NCI-H1105 (cell line): Measurements from ENCODE around the gene C1orf116.

Experiments
- DNase-seq: peaks from one replicate; lab custom pipeline; 2025; lab: John Stamatoyannopoulos, UW

C1orf116 gene

DNA sequence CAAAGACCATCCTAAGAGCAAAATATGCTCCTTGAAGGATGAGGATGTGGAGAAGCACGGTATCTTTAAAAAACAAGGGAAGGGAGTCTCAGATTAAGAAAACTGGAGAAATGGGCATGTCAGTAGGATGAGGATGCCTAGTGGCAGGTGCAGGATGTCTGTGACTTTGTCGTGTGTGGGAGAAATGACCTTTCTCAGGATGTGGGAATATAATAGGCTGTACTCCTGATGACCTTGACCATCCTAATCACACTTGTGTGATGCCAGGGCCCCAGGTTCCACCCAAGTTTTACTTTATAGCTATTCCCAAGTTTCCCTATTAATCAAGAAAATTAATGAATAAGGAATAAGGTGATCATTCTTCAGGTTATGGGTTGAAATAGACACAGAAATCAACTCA, 12.9 kb downstream of the C1orf116 start:
- no peak for DNase-seq

- no peak for DNase-seq
Measured at GRCh38 chr1:207019161-207019560, 13.4 kb downstream of the C1orf116 start.

- DNase-seq: no peak
Measured at GRCh38 chr1:207018707-207019106, 13.8 kb downstream of the C1orf116 start.

DNA sequence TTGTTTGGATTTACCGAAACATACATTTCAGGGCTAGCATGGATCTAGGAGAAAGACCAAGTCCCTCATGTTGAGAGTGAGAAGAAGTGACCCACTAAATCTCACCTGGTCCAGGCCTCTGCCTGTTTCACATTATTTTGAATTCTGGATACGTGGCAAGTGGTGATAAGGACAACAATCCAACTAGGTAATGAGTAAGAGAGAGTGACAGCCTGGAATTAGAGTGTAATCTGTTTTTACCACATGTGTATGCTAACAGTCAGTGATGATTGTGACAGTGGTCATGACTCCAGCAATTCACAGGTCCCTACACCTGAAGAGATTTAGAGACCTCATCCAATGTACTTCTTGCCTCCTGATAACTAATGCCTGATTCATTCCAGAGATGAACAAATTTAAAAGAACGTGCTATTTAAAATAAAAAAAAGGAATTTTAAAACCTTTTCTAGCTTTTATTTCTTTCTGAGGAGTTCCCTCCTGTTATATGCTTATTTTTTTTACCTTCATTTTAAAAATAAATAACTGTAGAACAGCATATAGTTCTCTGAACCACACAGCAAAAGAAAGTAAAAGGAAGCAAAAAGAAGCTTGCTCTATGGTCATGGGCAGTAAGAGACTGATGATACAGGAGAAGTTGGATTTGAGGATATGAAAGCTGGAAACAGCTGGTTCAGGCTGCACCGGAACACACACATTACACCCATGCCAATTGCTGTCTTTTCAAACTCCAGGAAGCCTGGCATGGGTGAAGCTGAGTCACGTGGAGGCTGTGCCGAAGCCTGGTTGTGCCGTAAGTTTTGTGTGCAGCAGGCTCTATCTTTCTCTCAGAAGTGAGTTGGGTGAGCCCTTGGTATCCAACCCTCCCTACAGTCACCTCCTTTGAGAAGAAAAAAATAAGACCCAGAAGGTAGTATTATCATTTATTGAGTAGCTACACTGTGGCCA, 14.7 kb downstream of the C1orf116 start:
- no peak for DNase-seq

DNA sequence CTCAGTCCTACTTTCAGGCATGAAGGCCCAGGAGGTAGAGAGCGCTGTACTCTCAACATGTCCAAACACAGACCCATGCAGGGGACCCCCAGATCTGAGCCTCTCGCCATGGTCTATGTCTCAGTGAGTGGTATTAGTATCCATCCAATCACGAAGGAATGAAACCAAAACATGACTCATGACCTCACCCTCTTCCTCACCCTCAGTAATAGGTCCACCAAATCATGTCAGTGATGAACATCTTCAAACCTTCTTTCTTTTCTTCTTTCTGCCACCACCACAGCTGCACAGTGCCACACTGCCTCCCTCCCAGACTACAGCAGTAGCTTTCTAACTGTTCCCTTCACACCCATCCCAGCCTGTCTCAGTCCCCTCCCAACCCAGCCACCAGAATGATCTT, 16.8 kb downstream of the C1orf116 start:
- DNase-seq: no peak

DNA sequence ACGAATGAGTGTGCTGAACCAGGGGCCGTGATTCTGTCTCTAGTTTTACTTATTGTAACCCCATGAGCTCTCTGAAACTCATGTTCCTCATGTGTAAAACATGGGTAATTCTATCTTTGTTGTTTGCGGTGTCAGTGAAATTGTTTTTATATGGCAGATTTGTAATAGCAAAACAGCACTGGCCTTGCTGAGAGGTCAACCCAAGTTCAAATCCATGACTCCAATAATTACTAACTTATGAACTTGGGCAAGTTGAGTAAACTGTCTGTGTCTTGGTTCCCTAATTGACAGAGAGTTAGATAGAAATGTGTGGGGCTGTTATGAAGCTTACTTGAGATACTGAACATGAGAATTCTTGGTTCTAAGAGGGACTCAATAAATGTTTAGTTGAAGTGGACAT, 17.8 kb downstream of the C1orf116 start:
- no peak for DNase-seq

- no peak for DNase-seq
Measured at GRCh38 chr1:207013321-207014085, 19.1 kb downstream of the C1orf116 start.

DNA sequence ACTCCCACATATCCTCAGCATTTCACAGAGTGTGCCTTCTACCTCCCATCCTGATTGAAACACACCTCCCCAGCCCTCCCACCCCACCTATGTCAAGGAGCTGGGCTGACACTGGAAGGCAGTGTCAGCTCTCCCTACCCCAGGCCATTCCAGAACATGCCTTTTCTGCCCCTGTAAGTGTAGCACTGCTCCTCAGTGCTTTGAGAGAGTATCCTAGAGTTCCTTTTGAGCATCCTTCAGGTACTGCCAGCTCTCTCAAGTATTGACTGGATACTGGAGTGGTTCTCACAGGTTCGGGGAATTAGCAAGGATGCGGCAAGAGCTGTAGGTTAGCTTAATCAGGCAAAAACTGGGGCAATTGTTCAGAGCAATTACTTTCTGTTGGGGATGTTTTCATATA, 21.8 kb downstream of the C1orf116 start:
- DNase-seq: no peak

- DNase-seq: no peak
Measured at GRCh38 chr1:207009945-207010344, 22.6 kb downstream of the C1orf116 start.

GRCh38 chr1:207009182-207009850, 23.2 kb downstream of the C1orf116 start:
- DNase-seq: no peak

DNA sequence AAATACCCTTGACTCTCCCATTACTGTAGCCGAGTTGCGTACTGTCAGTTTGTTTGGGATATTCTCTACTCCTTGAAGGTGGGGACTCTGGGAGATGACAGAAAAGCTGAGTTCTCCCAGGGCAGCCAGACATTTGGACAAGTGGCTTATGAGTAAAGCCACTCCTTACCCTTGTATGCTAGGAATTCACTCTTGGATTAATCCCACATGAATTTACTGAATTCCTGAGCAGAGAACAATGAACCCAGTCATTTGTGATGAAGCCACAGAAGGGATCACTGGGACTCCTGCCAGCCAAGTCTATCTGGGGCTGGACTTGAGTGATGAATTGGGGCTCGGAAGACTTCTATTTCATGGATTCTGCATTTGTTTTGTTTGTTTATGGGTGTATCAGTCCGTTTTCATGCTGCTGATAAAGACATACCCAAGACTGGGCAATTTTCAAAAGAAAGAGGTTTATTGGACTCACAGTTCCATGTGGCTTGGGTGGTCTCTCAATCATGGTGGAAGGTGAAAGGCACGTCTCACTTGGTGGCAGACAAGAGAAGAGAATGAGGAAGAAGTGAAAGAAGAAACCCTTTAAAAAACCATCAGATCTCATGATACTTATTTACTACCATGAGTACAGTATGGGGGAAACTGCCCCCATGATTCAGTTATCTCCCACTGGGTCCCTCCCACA, 25.1 kb downstream of the C1orf116 start:
- DNase-seq: no peak

- DNase-seq: no peak
Measured at GRCh38 chr1:207006914-207007313, 25.6 kb downstream of the C1orf116 start.

DNA sequence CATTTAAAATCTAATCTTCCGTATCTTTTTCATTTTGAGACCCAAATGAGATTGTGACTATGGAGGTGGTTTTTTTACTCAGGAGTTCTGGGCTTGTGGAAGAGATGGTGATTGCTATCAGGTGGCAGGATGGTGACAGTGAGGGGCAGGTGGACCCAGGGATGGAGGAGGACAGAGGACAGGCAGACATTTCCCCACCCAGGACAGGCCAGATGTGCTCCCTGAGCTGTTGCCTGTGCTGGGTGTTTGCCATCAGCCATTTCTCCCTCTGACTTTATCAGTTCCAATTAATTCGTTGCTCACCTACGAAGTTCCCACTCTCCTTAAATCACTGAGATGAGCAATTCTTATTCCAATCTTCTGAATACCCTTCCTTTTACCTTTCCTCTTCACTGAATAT, 26.5 kb downstream of the C1orf116 start:
- DNase-seq: no peak

- peak; percentile 39 for DNase-seq
Measured at GRCh38 chr1:207004931-207005830, 27.4 kb downstream of the C1orf116 start.

DNA sequence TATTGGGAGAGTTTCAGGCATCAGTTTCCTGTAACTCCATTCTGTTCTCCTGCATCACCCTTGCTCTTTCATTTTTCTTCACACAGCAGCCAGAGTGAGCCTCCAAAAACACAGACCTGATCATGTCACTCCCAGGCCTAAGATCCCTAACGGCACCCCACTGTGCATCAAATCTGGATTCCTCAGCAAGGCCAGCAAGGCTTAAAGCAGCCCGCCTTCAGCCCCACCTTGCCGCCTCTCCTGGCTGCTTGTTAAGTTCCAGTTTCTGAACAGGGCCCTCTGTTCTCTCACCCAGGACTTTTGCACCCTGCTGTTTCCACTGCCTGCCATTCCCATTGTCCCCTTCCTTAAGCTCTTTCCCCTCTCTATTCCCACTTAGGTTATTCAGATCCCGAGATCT, 29.3 kb downstream of the C1orf116 start:
- no peak for DNase-seq

GRCh38 chr1:207002724-207003146, 29.8 kb downstream of the C1orf116 start:
- no peak for DNase-seq

DNA sequence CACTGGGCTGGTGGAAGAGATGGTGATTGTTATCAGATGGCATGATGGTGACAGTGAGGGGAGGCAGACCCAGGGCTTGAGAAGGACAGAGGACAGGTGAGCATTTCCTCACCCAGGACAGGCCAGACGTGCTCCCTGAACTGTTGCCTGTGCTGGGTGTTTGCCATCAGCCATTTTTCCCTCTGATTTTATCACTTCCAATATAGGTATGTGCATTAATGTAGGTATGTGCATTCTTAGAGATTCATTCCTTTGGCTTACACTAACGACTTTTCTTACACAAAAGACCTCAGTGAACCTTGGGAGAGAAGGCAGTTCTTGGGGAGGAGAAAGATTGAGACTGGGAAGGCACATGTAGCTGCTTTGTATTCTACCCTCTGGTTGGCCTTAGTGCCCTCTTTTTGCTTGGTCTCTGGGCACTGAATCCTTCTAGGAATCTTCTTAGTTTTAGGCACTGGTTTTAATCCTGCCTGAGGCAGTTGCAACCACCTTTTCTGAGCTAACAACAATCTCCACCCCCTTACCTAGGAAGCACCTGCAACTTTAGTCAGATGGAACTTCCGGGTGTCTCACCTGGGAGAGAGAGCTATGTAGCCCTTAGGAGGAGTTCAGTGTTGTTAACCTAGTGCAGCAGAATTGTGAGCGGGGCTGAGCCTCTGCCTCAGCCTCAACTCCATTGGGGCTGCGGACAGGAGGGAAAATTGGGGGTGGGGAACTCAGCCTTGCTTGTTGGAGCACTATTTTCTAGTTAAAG, 30.9 kb downstream of the C1orf116 start:
- DNase-seq: no peak

GRCh38 chr1:207000651-207001291, 31.8 kb downstream of the C1orf116 start:
- no peak for DNase-seq

GRCh38 chr1:206998816-206999215, 33.7 kb downstream of the C1orf116 start:
- DNase-seq: no peak

- no peak for DNase-seq
Measured at GRCh38 chr1:206992790-206993189, 39.8 kb downstream of the C1orf116 start.
